ENCODE measurements around the gene CLCN6.

DNA sequence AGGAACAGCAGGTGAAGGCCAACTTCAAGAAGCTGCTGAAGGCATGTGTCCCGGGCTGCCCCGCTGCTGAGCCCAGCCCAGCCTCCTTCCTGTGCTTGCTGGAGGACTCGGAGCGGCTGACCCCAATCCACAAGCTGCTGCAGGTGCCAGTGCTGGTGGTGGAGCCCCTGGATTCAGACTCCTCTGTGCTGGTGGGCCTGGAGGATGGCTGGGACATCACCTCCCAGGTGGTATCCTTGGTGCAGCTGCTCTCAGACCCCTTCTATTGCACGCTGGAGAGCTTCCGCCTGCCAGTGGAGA is 72.8 kb downstream of the CLCN6 start:
- TF ChIP-seq, protein P1, sequence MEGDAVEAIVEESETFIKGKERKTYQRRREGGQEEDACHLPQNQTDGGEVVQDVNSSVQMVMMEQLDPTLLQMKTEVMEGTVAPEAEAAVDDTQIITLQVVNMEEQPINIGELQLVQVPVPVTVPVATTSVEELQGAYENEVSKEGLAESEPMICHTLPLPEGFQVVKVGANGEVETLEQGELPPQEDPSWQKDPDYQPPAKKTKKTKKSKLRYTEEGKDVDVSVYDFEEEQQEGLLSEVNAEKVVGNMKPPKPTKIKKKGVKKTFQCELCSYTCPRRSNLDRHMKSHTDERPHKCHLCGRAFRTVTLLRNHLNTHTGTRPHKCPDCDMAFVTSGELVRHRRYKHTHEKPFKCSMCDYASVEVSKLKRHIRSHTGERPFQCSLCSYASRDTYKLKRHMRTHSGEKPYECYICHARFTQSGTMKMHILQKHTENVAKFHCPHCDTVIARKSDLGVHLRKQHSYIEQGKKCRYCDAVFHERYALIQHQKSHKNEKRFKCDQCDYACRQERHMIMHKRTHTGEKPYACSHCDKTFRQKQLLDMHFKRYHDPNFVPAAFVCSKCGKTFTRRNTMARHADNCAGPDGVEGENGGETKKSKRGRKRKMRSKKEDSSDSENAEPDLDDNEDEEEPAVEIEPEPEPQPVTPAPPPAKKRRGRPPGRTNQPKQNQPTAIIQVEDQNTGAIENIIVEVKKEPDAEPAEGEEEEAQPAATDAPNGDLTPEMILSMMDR (IDR thresholded peaks at IDR 0.05), result no peak
- no peak for TF ChIP-seq POLR2A (IDR thresholded peaks at IDR 0.05)
